GM12865 (cell line): ENCODE data around the gene SESTD1.

Experiments used
- DNase-seq: peaks from one replicate; pipeline ENCODE4 v3.0.0; 2010; ENCODE audit warnings: low read depth
- H3K4me3 ChIP-seq: 2 replicates; pipeline ENCODE4 v1.5.1; 2011; ENCODE audit warnings: mild to moderate bottlenecking, low read depth, low read length, control low read depth
- TF ChIP-seq, protein P1 (sequence below): IDR thresholded peaks from 2 replicates; pipeline ENCODE4 v1.5.1; 2011; ENCODE audit warnings: low read length, control low read depth, low read depth, inconsistent platforms; ENCODE audit not compliant: insufficient read depth; ENCODE audit errors: missing control alignments

Gene SESTD1

DNA sequence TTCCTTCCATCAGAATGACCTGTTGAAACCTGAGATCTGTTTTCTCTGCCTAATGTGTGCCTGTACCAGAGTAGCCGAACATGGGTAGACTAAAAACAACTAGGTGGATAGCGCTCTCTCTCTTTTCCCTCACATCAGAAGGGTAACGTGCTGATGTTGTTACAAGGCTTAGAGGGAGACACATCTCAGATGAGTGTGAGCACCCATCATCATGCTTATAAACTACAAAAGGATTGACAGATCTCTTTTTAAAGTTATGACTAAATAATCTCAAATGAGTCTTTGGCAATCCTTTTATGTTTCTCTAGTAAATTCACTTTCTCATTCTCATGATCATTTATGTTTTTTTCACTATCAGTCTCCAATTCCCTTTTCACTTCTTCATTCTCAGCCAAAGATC, 139.2 kb downstream of the SESTD1 start:
- DNase-seq, result no peak
- no peak overlapping the region for H3K4me3 ChIP-seq
- TF ChIP-seq, protein P1, sequence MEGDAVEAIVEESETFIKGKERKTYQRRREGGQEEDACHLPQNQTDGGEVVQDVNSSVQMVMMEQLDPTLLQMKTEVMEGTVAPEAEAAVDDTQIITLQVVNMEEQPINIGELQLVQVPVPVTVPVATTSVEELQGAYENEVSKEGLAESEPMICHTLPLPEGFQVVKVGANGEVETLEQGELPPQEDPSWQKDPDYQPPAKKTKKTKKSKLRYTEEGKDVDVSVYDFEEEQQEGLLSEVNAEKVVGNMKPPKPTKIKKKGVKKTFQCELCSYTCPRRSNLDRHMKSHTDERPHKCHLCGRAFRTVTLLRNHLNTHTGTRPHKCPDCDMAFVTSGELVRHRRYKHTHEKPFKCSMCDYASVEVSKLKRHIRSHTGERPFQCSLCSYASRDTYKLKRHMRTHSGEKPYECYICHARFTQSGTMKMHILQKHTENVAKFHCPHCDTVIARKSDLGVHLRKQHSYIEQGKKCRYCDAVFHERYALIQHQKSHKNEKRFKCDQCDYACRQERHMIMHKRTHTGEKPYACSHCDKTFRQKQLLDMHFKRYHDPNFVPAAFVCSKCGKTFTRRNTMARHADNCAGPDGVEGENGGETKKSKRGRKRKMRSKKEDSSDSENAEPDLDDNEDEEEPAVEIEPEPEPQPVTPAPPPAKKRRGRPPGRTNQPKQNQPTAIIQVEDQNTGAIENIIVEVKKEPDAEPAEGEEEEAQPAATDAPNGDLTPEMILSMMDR, result no peak

DNA sequence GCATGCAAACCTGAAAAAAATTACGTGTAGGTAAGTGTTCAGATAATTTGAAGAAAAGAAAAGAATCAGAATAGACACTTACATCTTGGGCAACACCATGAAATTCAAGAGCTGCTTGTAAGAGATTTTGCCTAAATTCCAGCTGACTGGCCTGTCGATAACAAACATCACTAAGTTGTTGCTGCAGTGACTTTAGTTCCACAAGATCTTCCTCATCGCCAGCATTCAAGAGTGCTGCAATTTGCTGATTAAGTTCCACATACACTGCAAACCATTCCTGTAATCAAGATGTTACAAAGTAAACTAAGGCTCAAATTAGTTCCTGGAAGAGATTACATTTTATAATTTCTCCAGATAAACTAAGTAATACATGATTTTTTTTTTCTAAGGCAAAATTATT, 140.3 kb downstream of the SESTD1 start:
- no peak overlapping the region for H3K4me3 ChIP-seq
- TF ChIP-seq, protein P1, result no peak
- DNase-seq, result no peak

DNA sequence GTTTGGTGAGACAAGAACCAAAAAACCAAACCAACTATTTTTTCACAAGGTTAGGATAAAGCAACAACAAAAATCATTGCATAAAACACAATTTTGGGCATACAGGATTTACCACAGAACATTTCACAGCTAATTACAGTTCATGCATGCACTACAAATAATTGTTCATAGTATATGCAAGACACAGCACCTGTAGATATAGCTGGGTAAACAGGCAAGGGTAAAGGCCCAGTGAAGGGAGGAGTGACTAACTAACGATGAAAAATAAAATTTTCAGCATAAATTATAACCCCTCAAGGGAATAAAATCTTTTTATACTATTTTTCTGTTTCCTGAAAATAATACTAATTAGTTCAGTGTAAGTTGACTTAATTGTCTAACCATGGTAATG, 141.4 kb downstream of the SESTD1 start:
- DNase-seq, result no peak
- H3K4me3 ChIP-seq, result no peak overlapping the region
- TF ChIP-seq, protein P1, result no peak

DNA sequence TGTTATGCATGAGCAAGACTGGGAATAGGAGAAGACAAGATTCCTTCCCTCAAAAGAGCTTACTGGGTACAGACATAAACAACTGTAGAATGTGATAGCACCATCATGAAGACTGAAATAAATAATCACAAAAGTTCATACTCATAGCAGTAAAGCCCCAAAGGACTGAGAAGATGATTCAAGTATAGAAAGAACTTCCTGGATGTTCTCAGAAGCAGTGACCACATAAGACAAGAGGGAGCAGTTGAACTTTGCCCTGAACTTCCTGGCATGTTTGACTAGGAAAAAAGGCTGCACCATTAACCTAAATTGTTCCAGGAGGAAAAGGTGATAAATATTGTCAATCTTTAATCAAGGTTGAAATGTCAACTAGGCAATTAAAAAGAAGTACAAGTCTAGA, 156.9 kb downstream of the SESTD1 start:
- TF ChIP-seq, protein P1, result no peak
- no peak overlapping the region for H3K4me3 ChIP-seq
- peak; percentile 38 for DNase-seq

DNA sequence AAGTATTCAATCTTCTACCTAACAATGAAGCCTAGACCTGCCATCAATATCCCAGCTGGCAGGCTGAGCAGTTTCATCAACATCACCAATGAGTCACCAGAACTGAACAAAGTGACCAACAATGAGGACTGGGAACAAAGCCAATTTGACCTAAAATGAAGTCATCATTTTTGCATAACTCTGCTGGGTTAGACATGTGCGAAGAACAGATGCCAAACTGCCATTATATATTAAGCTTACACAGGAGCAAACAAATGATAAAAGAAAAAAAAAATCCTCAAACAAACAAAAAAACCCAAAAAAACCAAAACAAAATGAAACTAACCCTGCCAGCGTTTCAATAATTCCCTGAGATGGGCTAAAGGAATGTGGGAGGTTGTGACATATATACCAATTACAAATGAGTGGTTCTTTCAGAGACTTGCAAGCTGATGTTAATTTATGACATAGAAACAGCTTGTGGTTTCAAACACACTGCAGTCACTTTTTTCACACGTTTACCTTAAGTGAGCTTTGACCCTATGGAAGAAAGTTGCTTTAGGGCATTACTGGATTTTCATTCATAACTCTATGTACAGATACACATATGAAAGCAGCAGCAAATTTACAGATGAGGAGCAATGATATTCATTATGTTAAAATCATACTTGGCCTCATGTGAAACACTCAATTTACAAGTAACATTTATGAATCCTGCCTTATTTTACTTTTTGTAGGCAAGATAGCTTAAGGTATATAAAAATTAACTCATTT, 157.8 kb downstream of the SESTD1 start:
- DNase-seq, result peak; percentile 79
- TF ChIP-seq, protein P1, result no peak
- no peak overlapping the region for H3K4me3 ChIP-seq

DNA sequence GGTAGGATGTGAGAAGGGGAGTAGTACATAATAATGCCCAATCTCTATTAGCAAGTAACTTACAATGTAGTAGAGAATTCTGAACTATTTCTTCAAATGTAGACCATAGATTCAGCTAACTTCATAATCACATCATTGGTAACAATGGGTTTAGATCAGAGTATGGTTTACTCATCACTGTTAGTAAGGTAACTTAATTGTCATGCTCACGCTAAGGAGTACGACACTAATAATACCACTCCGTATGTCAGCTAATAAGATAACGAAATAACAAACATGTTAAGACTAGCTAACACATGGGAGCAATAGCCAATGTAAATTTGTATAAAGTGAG, 158.3 kb downstream of the SESTD1 start:
- no peak for DNase-seq
- TF ChIP-seq, protein P1, result no peak
- no peak overlapping the region for H3K4me3 ChIP-seq

DNA sequence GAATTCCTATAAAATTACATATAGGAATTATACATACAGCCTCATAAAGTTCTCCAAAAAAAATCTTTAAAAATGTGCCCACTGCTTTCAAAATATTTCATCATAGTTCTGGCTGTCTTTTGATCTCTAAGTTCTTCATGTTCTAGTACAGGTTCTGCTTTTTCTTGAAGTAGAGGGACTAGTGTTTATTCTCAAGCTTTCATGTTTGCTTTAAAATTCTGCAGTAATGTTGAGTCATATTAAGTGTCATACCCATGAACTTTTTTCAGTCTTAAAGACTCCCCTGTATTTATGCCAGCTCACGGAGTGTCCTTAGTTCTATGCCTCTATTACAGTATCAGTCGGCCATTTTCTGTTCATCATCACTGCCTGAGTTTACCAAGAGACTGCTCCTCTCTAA, 159.9 kb downstream of the SESTD1 start:
- TF ChIP-seq, protein P1, result no peak
- DNase-seq, result no peak

More for the DNA sequence above, 159.9 kb downstream of the SESTD1 start:
- H3K4me3 ChIP-seq, result no peak overlapping the region
